HG03025 (cell line): ENCODE results near the gene NEUROG1.
"Not testable (repeated sequence)": the region's sequence is repeated elsewhere in the genome, so short reads cannot be mapped to it uniquely, and the experiment has no call there.

Source experiments
- ATAC-seq: cut with Tn5 transposase; IDR thresholded peaks from one replicate; pipeline ENCODE4 v1.9.1; 2021; ENCODE audit warnings: mild to moderate bottlenecking, moderate library complexity; ENCODE audit not compliant: unreplicated experiment, low FRiP score

NEUROG1 gene

GRCh38 chr5:135497971-135498636 is 37.7 kb downstream of the NEUROG1 start:
- no peak for ATAC-seq

DNA sequence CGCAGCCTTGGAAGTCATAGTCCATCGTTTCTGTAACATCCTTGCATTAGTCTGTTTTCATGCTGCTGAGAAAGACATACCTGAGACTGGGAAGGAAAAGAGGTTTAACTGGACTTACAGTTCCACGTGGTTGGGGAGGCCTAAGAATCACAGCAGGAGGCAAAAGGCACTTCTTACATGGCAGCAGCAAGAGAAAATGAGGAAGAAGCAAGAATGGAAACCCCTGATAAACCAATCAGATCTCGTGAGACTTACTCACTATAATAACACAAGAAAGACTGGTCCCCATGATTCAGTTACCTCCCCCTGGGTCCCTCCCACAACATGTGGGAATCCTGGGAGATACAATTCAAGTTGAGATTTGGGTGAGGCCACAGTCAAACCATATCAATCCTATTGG is 40.2 kb downstream of the NEUROG1 start:
- not testable (repeated sequence) for ATAC-seq

DNA sequence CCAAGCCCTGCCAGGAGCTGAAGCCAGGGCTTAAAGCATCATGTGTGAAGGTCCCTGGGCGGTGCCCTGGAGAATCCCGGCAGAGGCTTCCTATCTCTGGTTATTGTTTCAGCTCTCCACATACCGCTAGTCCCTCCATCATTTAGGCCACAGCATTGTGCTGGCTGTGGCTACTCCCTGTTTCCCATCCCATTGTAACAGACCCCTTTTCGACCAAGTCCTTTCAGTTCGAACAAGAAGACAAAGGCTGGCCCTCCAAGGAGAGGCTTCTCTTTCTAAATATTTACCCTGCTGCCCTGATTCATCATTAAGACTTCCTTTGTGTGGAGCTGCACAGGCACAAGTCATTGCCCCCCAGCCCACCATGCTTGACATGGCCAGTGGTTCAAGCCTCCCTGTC is 41.6 kb downstream of the NEUROG1 start:
- ATAC-seq: no peak

DNA sequence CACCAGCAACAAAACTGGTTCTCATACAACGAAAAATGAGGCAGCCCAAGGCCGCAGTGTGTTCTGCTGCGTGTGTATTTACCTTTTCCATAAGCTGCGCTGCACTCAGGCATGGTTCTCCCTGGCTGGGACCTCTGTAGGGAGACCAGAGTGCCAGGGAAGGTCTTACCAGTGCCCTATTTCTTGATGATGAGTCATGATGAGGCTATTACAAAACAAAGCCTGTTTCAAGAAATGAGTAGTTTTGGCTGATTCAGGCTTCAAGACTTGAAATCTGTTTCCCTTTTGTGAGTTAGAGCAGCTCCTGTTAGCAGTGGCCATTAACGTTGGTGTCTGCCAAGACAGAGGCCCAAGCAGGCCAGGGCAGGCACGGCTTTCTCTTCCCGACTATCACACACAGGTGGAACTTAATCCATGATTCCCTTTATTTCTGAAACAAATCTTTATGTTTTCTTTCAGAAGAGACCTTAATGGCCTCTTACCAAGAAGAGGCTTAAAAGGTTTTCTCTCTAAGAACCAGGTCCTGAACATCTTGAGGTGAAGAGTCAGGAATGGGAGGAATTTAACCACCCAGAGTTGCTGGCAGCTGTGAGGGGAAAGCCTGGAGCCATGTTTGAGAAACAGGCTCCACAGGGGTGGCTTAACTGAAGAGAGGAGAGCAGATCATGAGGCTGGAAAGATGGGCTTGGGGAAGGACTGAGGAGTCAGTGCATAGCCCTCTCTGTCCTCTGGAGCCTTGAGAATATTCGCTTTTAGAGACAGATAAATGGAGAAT is 42.2 kb downstream of the NEUROG1 start:
- no peak for ATAC-seq

DNA sequence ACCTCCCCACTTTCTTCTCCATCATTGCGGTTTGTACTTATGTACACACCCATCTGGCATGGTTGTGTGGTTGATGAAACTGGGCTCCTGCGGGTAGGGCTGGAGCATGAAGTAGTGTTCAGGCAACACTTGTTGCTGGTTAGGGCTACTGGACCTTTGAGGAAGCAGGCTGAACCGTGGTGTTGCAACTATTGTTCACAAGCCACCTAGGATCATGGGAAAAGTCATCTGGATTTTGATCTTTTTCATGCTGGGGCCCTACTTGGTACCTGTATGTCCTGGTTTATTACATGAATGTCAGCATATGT is 43.5 kb downstream of the NEUROG1 start:
- ATAC-seq: no peak

GRCh38 chr5:135491552-135492318 is 44.0 kb downstream of the NEUROG1 start:
- ATAC-seq: no peak

GRCh38 chr5:135491038-135491551 is 44.7 kb downstream of the NEUROG1 start:
- no peak for ATAC-seq

- ATAC-seq: no peak
These were observed 45.3 kb downstream of the NEUROG1 start for GRCh38 chr5:135490245-135491037.

DNA sequence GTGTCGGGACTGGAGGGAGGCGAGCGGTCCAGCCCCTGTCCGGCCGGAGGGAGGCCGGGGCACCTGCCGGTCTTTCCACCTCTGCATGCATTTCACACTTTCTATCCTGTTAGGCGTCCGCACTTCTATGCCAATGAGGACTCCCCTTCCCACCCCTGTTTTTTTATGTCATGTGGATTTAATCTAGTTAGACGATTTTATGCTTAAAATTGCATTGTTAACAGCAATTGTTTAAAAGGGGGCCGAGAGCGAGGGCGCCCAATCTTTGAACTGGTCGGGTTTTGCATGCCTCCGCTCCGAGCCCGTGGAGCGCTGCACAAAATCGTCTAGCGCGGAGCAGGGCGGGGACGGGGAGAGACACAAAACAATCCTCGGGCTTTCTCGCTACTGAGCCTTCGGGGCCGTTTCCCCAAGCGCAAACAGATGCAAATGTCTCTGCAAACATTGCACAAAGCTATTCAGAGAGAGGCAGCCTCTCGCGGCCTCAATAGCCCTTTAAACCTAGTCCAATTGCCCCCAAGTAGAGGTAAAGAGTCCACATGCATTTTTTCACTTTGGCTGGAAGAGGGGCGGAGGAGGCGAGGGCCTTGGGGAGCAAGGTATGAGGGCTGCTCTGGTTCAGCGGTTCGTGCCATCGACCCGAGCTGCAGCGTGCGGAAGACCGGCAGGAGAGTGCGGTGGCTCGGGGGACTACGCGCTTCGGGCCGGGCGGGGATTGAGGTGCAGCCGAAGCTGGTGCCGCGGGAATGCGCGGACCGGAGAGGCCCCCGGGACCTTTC is 46.1 kb downstream of the NEUROG1 start:
- no peak for ATAC-seq

GRCh38 chr5:135488727-135489465 is 46.9 kb downstream of the NEUROG1 start:
- ATAC-seq: no peak

GRCh38 chr5:135487839-135488514 is 47.8 kb downstream of the NEUROG1 start:
- no peak for ATAC-seq

DNA sequence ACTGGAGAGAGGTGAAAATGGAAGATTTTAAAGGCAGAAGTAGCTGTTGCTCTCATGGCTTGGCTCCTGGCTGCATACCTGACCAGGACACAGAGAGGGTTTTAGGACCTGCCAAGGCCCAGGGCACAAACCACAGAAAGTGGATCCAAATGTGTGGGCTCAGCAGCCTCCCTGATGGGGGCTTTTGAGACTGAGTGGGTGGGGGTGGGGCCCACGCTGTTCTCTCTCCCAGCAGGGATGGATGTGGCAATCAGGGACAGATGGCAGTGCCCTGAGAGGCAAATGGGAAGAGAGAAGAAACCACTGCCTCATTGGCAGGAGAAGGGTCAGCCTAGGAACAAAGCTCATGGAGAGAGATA is 48.7 kb downstream of the NEUROG1 start:
- ATAC-seq: no peak

DNA sequence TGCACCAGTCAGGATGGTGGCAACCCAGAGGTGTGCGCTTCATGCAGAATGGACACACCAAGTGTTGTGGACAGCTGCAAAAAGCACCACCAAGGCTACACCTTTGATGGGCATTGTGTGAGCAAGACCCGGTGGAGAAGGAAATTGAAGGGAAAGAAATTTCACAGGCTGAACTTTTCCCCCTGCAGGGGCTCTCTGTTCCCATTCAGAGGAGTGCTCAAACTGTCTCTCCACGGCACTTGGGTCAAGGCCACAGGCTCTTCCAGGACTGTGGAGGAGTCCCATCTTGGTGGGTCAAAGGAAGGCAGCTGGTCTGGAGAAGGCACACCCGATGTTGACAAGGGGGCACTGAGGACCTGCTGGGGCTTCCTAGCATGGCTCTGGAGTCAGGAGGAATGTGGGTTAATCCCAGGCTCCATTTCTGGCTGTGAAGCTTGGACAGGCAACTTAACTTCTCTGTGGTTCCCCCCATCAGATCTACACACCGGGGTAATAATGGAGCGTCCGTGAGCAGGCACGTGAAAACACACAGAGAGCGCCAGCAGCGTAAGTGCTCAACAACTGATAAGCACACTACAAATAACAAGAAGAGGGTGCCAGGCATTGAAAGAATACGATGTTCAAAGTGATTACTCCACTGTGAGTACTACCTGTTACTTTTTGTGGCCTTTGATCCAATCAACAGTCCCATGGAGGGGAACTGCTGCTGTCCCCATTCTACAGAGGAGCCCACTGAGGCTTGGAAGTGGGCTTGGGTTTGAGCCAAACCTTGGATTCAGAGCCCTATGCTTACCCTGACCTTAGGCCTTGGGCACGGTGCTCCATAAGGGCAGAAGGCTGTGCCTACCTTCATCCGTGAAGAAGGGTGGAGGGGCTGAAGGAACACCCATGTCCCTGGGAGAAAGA is 49.4 kb downstream of the NEUROG1 start:
- no peak for ATAC-seq

DNA sequence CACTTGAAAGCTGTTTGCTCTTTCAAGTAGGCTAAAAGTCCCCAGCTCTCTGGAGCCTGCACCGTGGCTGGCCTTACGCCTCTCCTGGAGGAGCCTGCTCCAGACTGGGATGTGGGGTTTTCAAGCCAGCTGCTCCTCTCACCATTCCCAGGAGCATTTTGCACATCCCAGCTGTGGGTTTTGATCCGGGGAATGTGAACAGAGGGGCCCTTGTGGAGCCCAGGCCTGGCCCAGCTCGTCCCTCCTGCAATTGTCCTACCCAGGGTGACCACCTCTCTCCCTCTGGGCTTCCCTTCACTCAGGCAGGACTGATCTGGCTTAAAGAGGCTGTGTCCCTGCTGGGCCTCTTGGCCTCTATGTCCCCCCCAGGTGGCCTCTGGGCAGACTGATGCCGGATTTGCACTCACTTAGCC is 51.1 kb downstream of the NEUROG1 start:
- ATAC-seq: no peak
